Liver (tissue), 9 donors: ENCODE results near the gene MYO5A. TPM values are rescaled to one million over a fixed set of nuclear protein-coding genes. Genes with fewer than 3 reads are reported as not detected.
"Not testable (repeated sequence)": the region's sequence is repeated elsewhere in the genome, so short reads cannot be mapped to it uniquely, and the experiment has no call there.

Experiments used
- DNase-seq: peaks from one replicate; pipeline ENCODE4 v3.0.0-alpha.2; 2017; ENCODE audit warnings: low spot score
- H3K27ac ChIP-seq, 2 donors: one replicate each; pipeline ENCODE4 v1.7.0; 2013; ENCODE audit warnings: inconsistent platforms in 2 of 2, low read length in 2 of 2, control low read depth in 1 of 2, low read depth in 1 of 2, mild to moderate bottlenecking in 1 of 2
- H3K27me3 ChIP-seq, 4 donors: one replicate each; pipeline versions ENCODE4 v1.6.1 to v1.7.0; 2013; ENCODE audit warnings: low read length in 3 of 4, inconsistent platforms in 1 of 4, mild to moderate bottlenecking in 1 of 4, moderate library complexity in 1 of 4; ENCODE audit not compliant: control insufficient read depth in 4 of 4, insufficient read depth in 4 of 4
- H3K36me3 ChIP-seq, 4 donors: one replicate each; pipeline versions ENCODE4 v1.6.1 to v1.7.0; 2013; ENCODE audit warnings: low read length in 3 of 4, mild to moderate bottlenecking in 3 of 4, low read depth in 1 of 4, moderate library complexity in 1 of 4; ENCODE audit not compliant: control insufficient read depth in 4 of 4, insufficient read depth in 3 of 4
- H3K4me1 ChIP-seq, 4 donors: one replicate each; pipeline versions ENCODE4 v1.6.1 to v1.7.0; 2013; ENCODE audit warnings: low read length in 3 of 4, mild to moderate bottlenecking in 3 of 4, moderate library complexity in 1 of 4; ENCODE audit not compliant: control insufficient read depth in 4 of 4, insufficient read depth in 4 of 4
- H3K4me3 ChIP-seq, 3 donors: one replicate each; pipeline versions ENCODE4 v1.6.1 to v1.7.0; 2013; ENCODE audit warnings: low read length in 3 of 3, control low read depth in 1 of 3, low read depth in 1 of 3, mild to moderate bottlenecking in 1 of 3
- H3K9ac ChIP-seq, 2 donors: one replicate each; pipeline ENCODE4 v1.7.0; 2013; ENCODE audit warnings: low read length in 2 of 2, mild to moderate bottlenecking in 2 of 2, moderate library complexity in 2 of 2, control low read depth in 1 of 2, low read depth in 1 of 2
- H3K9me3 ChIP-seq, 4 donors: one replicate each; pipeline versions ENCODE4 v1.6.1 to v1.7.0; 2013; ENCODE audit warnings: low read length in 3 of 4; ENCODE audit not compliant: control insufficient read depth in 4 of 4
- CTCF ChIP-seq: fragments of 150-350 bp; IDR thresholded peaks from 2 replicates; pipeline ENCODE4 v1.5.1; 2017; ENCODE audit warnings: improper control_type of control experiment, low read depth, low read length; ENCODE audit not compliant: missing input control
- FOXA2 ChIP-seq: IDR thresholded peaks from 2 replicates; pipeline ENCODE4 v1.6.1; 2016; ENCODE audit warnings: antibody characterized with exemption
- GABPA ChIP-seq, 2 donors: IDR thresholded peaks in 1 of 2; conservative IDR thresholded peaks in 1 of 2; 2 replicates each; pipeline ENCODE4 v1.6.1; 2016; ENCODE audit warnings: antibody characterized with exemption in 2 of 2, mild to moderate bottlenecking in 1 of 2, moderate library complexity in 1 of 2
- HNF4A ChIP-seq, 2 donors: conservative IDR thresholded peaks; 2 replicates each; pipeline ENCODE4 v1.6.1; 2016; ENCODE audit warnings: antibody characterized with exemption in 2 of 2, mild to moderate bottlenecking in 2 of 2
- JUND ChIP-seq, 2 donors: IDR thresholded peaks; 2 replicates each; pipeline ENCODE4 v1.6.1; 2016; ENCODE audit warnings: antibody characterized with exemption in 2 of 2
- MAX ChIP-seq: IDR thresholded peaks from 2 replicates; pipeline ENCODE4 v1.6.1; 2016; ENCODE audit warnings: antibody characterized with exemption
- NR2F2 ChIP-seq: IDR thresholded peaks from 2 replicates; pipeline ENCODE4 v1.6.1; 2016; ENCODE audit warnings: antibody characterized with exemption
- RAD21 ChIP-seq, 2 donors: IDR thresholded peaks; 2 replicates each; pipeline ENCODE4 v1.6.1; 2016; ENCODE audit warnings: antibody characterized with exemption in 2 of 2, mild to moderate bottlenecking in 2 of 2
- WGBS: extraction: QIAGEN DNeasy Blood & Tissue Kit; methylation state at CpG from one replicate; pipeline ENCODE4 v1.1.7; 2013; 5-methylcytosine and 5-hydroxymethylcytosine counted together
- polyA plus RNA-seq, 2 donors: library from polyadenylated mRNA; stranded (reverse) in 1 of 2; unstranded in 1 of 2; fragments of 200-250 nt in 1 of 2; fragments of >200 nt in 1 of 2; fragmentation: Nextera tagmentation in 1 of 2; extraction: Ambion mirVana in 1 of 2; gene quantifications; one replicate each; pipeline versions ENCODE4 v1.2.1 to v1.2.3, GENCODE V29; 2013 to 2015
- total RNA-seq, 2 donors: library from RNA; depleted of rRNA; stranded (reverse); fragments of >200 nt; gene quantifications; one replicate each; pipeline ENCODE4 v1.2.3, GENCODE V29; 2014
- donor health status: healthy.
- donor health status: healthy.
- donor health status: healthy.
- donor health status: healthy.
- donor health status: healthy.

Gene MYO5A
- total RNA-seq (1 to 10 TPM; 4.8 to 7.1 TPM), polyA plus RNA-seq (1 to 10 TPM; 1.0 to 1.3 TPM)

GRCh38 chr15:52528564-52529340 is at the start of gene MYO5A:
MYO5A (minus strand) TSS chr15:52528880; CDS start chr15:52528806, 74 bp downstream.
- peak within 1 kb of the TSS in 1 of 2 donors; percentile 13 for H3K27ac ChIP-seq
- H3K9me3 ChIP-seq, result no peaks in the 10 kb centered on the region
- H3K27me3 ChIP-seq, result no peaks in the 10 kb centered on the region
- no peaks in the 10 kb centered on the region for H3K36me3 ChIP-seq
- peak; percentile 57 for DNase-seq
- 1% methylated on average over 103 of the region's 103 CpGs for WGBS
- peak within 1 kb of the TSS in 1 of 2 donors; percentile 8 for H3K9ac ChIP-seq
- peak within 1 kb of the TSS; percentile 18 to 89 (median 60) for H3K4me3 ChIP-seq
- H3K4me1 ChIP-seq, result peaks cover 4 to 17% (median 11%) of the 10 kb centered on the region in 4 donors
- TF ChIP-seq CTCF (peak; percentile 3), HNF4A (conservative IDR thresholded peaks at IDR 0.05) (no peak)

GRCh38 chr15:52576692-52577091 is 48.0 kb upstream of the MYO5A start:
- H3K27me3 ChIP-seq, result no peaks in the 10 kb centered on the region
- no peak for DNase-seq
- no peak overlapping the region for H3K4me3 ChIP-seq
- 96% methylated on average over 2 of the region's 2 CpGs for WGBS
- H3K36me3 ChIP-seq, result peaks cover 0 to 3% (median under 1%) of the 10 kb centered on the region in 4 donors
- H3K9me3 ChIP-seq, result no peaks in the 10 kb centered on the region
- no peak overlapping the region for H3K9ac ChIP-seq
- TF ChIP-seq FOXA2 (no peak), GABPA (IDR thresholded peaks at IDR 0.05 in 1 of 2, conservative IDR thresholded peaks at IDR 0.05 in 1 of 2) (no peak), MAX (no peak), NR2F2 (no peak)
- no peak overlapping the region for H3K27ac ChIP-seq
- no peaks in the 10 kb centered on the region for H3K4me1 ChIP-seq

- not testable (repeated sequence) for H3K36me3 ChIP-seq, H3K27ac ChIP-seq, H3K4me3 ChIP-seq, H3K27me3 ChIP-seq, DNase-seq, H3K4me1 ChIP-seq, H3K9ac ChIP-seq, H3K9me3 ChIP-seq
- WGBS, result 83% methylated on average over 7 of the region's 7 CpGs
Observed at GRCh38 chr15:52575573-52575972, 46.9 kb upstream of the MYO5A start.

- Histone ChIP-seq H3K4me3 (no peak overlapping the region), H3K9me3 (no peaks in the 10 kb centered on the region), H3K27me3 (no peaks in the 10 kb centered on the region), H3K36me3 (no peaks in the 10 kb centered on the region), H3K9ac (no peak overlapping the region), H3K4me1 (no peaks in the 10 kb centered on the region), H3K27ac (no peak overlapping the region)
- TF ChIP-seq JUND (IDR thresholded peaks at IDR 0.05) (no peak), RAD21 (IDR thresholded peaks at IDR 0.05) (no peak)
- WGBS, result 94% methylated on average over 2 of the region's 2 CpGs
- DNase-seq, result no peak
Observed at GRCh38 chr15:52575072-52575471, 46.4 kb upstream of the MYO5A start.
